GM18907 (cell line): ENCODE measurements around the gene PHLPP1.
"Not testable (repeated sequence)": the region's sequence is repeated elsewhere in the genome, so short reads cannot be mapped to it uniquely, and the experiment has no call there.

Experiments
- ATAC-seq: cut with Tn5 transposase; IDR thresholded peaks from one replicate; pipeline ENCODE4 v1.9.1; 2021; ENCODE audit warnings: mild to moderate bottlenecking, moderate library complexity; ENCODE audit not compliant: unreplicated experiment

The PHLPP1 gene

DNA sequence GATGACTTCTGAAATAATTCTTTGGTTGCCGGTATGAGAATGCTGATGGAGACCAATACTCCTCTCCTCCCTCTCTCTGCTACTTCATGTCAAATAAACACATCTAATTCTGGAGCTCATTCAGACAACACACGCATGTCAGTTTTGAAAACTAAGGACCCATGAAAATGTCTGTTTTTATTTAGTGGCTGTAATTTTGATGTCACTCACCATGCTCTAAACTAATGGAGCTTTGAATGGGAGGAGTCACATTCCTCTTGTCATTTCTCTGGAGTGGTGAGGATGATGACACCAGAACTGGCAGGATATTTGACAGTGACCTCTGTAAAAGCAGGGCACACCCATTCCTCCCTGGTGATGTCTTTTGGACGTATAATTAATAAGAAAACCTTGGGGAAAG lies 163.0 kb downstream of the PHLPP1 start:
- no peak for ATAC-seq

- no peak for ATAC-seq
Measured at GRCh38 chr18:62880034-62880433, 164.7 kb downstream of the PHLPP1 start.

GRCh38 chr18:62880673-62881364 lies 165.5 kb downstream of the PHLPP1 start:
- no peak for ATAC-seq

DNA sequence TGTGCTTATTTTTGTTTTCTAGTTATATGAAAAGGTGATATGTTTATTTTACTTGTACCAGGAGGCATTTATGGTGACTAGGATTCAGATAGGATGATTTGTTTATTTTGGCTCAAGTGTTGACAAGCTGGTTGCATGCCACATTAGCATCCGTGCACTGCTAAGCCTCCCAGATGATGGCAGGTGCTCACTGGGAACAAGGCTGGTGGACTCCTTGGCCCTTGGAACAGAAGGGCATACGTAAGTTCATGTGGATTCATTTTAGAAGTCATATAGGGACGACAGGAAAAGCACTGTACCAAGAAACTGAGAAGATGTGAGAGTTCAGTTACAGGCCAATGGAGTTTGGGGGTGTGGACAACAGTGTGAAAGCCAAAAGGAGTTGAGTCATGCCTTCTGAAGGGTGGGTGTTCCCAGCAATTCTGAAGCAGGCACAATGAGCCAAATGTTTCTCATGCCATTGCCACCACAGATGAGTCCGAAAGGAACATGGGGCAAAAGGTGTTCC lies 166.2 kb downstream of the PHLPP1 start:
- peak; percentile 59 for ATAC-seq

GRCh38 chr18:62883937-62884735 lies 168.8 kb downstream of the PHLPP1 start:
- no peak for ATAC-seq

- no peak for ATAC-seq
Measured at GRCh38 chr18:62885804-62886203, 170.5 kb downstream of the PHLPP1 start.

DNA sequence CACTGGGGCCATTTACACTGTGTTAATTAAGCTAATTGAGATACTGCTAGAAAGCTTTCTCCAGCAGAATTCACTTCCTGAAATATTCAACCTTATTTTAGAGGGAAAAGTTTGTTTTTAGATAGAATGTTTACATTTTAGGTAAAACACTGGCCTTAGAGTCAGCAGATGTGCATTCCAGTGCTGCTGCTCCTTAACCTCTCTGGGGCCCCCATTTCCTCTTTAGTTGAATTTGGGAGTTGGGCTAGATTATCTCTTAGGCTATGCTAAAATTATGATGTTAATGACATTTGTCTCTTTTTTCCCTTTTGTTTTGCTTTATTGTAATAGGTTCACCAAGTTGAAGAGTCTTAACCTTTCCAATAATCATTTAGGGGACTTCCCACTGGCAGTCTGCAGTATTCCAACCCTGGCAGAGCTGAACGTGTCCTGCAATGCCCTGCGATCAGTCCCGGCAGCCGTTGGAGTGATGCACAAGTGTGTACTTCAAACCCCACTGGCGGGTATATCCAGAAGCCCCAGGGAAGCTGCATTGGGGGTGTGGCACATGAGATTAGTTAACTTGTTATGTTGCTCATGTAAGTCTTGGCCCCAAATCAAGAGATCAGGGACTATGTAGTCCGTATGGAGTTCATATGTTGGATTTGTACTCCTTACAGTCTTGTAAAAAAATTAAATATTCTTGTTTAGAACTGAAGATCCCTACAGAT lies 179.5 kb downstream of the PHLPP1 start:
- ATAC-seq = no peak

- no peak for ATAC-seq
Measured at GRCh38 chr18:62897153-62897552, 181.8 kb downstream of the PHLPP1 start.

DNA sequence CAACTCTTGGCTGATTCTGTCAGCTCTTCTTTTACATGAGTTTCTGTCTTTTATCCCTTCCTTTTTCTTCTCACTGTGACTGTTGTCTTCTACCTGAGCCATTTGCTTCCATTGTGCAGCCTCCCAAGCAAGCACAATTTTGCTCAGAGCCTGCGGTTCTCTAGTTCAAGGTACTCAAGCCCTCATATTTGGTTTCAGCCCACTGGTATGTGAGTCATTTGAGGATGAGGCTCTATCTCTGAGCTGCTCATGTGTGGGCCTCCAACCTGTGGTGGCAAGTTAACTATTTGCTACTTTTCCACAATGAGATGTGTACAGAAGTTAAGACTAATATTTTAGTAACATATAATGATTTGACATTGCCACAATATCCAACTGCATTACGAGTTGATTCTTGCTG lies 183.0 kb downstream of the PHLPP1 start:
- ATAC-seq = peak; percentile 97

GRCh38 chr18:62899534-62899933 lies 184.2 kb downstream of the PHLPP1 start:
- no peak for ATAC-seq

DNA sequence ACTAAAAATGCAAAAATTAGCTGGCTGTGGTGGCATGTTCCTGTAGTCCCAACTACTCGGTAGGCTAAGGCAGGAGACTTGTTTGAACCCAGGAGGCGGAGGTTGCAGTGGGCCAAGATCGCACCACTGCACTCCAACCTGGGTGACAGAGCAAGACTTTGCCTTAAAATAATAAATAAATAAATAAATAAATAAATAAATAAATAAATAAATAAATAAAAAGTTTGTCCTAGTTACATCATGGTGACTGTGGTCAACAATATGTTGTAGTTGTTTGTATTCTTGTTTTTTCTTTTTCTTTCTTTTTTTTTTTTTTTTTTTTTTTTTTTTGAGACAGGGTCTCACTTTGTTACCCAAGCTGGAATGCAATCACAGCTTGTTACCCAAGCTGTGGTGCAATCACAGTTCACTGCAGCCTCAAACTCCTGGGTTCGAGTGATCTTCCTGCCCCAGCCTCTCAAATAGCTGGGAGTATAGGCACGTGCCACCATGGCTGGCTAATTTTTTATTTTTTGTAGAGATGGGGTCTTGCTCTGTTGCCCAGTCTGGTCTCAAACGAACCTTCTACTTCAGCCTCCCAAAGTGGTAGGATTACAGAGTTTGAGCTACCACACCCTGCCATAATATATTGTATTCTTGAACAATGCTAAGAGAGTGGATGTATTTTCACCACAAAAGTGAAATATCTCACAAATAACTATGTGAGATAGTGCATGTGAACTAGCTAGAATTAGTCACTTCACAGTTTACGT lies 185.0 kb downstream of the PHLPP1 start:
- ATAC-seq = no peak

GRCh38 chr18:62902776-62903175 lies 187.4 kb downstream of the PHLPP1 start:
- no peak for ATAC-seq

DNA sequence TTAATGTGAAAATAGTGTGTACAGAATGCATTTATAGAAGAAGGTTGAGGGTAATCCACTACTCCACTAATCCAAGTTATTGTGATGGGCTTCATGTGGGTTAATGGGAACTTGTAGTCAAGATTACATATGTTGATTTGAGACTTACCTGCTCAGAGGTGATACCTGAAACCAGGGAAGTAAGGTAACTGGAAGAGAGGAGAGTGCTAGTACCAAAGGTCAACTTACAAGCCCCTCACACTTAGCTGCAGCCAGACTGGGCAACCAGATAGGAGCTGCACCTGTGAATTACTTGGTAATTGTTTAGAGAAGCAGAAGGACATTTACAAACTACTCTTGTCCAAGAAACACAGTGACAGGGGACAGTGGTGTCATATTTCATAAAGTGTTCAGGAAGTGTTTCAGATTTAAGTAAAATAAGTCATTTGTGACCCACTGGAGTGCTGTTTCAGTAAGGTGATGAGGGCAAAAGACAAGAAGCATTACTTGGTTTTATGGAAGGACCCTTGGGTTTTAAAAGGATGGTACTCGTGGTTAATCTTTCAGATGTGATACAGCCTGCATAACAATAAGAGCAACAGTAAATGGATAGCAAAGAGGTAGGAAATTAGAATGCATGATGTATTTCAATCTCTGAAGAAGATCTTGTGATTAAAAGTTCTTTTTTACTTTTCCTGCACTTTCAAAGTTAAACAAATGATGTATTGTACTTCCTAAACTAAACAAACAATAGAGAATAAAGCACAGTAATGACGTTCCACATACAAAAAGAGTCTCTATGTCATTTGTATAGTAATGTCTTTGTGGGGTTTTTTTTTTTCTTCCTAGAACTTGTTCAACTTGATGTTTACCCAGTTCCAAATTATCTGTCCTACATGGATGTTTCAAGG lies 189.3 kb downstream of the PHLPP1 start:
- no peak for ATAC-seq

GRCh38 chr18:62912885-62913284 lies 197.5 kb downstream of the PHLPP1 start:
- no peak for ATAC-seq

DNA sequence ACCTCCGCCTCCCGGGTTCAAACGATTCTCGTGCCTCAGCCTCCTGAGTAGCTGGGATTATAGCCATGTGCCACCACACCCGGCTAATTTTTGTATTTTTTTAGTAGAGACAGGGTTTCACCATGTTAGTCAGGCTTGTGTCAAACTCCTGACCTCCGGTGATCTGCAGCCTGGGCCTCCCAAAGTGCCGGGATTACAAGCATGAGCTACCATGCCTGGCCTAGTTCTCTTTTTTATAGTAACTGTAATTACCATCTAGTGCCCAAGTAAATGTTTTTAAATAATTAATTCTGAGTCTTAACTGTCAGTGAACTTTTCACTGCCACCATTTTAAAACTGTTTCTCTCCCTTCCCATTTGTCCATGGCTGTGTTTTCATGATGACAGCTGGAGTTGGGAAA lies 198.5 kb downstream of the PHLPP1 start:
- ATAC-seq = not testable (repeated sequence)

DNA sequence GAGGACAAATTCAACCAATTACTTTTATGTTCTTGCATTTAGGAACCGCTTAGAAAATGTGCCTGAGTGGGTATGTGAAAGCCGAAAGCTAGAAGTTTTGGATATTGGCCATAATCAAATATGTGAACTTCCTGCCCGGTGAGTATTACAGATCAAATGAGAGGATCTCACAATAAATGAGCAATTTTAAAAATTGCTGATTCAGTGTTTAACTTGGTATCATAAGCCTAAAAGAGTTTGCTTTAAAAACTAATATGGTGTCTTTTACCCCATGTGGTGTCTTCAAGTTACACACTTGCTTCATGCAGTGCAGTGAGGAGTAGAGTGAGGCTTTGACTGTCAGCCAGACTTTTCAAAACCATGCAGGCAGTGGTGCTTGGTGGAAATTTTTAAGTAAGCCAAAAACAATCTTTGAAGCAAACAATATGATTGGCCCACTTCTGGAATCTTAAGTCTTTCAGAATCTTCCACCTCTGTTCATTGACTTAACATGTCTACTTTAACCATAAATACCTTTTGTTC lies 199.6 kb downstream of the PHLPP1 start:
- no peak for ATAC-seq

- no peak for ATAC-seq
Measured at GRCh38 chr18:62918361-62918760, 203.0 kb downstream of the PHLPP1 start.

- no peak for ATAC-seq
Measured at GRCh38 chr18:62919109-62919838, 203.9 kb downstream of the PHLPP1 start.
